Stimulated activated effector memory CD8-positive, alpha-beta T cell treated with anti-CD3 and anti-CD28 coated beads, Interleukin-12 subunit alpha, Interleukin-12 subunit beta, amount 100 ng/mL, for 72 hours (primary cell): Measurements from ENCODE around the gene DHH.
A peak's percentile ranks its signal among the peaks of the same experiment; 100 is the strongest.
"Not testable (repeated sequence)": the region's sequence is repeated elsewhere in the genome, so short reads cannot be mapped to it uniquely, and the experiment has no call there.

Experiments used
- ATAC-seq: fragments of 150-1000 bp; cut with Tn5 transposase; 2 replicates; pipeline ENCODE4 v1.10.0; 2021
- DNase-seq, 2 donors: peaks; one replicate each; pipeline ENCODE4 v3.0.0; 2021 to 2022; ENCODE audit warnings: low spot score in 2 of 2
- H3K27ac Mint-ChIP-seq: one replicate; pipeline ENCODE4 v1.8.0; 2022; ENCODE audit warnings: mild to moderate bottlenecking, mixed read lengths
- H3K36me3 Mint-ChIP-seq: one replicate; pipeline ENCODE4 v1.8.0; 2022; ENCODE audit warnings: mild to moderate bottlenecking, mixed read lengths
- H3K4me1 Mint-ChIP-seq: one replicate; pipeline ENCODE4 v1.8.0; 2022; ENCODE audit warnings: mixed read lengths
- H3K4me3 Mint-ChIP-seq: one replicate; pipeline ENCODE4 v1.8.0; 2022; ENCODE audit warnings: mild to moderate bottlenecking, mixed read lengths
- H3K9me3 Mint-ChIP-seq: one replicate; pipeline ENCODE4 v1.8.0; 2022; ENCODE audit warnings: mixed read lengths

DHH gene

DNA sequence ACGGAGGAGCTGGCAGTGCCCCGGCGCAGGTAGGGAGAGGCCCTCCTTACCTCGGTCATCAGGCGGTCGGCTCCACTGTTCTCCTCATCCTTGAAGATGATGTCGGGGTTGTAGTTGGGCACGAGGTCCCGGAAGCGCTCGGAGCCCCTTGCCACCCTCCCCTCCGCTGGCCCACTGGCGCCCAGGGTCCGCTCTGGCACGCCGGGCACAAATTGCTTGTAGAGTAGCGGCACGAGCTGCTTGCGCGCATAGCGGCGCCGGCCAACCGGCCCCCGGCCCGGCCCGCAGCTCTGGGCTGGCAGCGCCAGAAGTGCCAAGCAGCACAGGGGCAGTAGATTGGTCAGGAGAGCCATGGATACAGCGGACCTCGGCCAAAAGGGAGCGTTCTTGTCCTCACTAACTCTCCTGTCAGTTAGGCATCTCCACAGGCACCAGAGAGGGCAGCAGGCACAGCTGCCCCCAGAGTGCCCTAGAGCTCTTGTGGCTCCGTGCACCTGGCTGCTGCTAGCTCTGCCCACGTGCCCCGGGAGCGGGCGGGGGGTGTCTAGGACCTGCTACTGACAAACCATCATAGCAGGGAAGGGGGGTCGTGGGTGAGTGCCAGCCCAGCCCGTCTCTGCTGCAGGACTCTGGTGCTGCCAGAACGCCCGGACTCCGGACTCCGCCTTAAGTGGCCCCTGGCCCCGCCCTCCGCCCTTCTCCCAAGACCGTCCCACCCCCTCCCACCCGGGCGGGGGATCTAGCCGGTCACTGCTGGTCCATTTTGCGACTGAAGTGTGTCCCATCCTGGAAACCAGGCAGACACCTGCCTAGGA, at the start of gene DHH:
Gene DHH, minus strand, starts transcription at position 642 of the 815 bp plus-strand sequence. Its CDS starts 289 bp downstream, at position 353.
- Mint-ChIP-seq H3K4me3 (peak within 1 kb of the TSS; percentile 9), H3K9me3 (no peaks in the 10 kb centered on the region), H3K27ac (no peak within 1 kb of the TSS), H3K36me3 (peaks cover 26% of the 10 kb centered on the region), H3K4me1 (peaks cover 38% of the 10 kb centered on the region)
- ATAC-seq: no peak
- DNase-seq: no peak

GRCh38 chr12:49144384-49144783, 49.8 kb upstream of the DHH start:
- Mint-ChIP-seq H3K36me3 (peaks cover 6% of the 10 kb centered on the region), H3K4me1 (no peaks in the 10 kb centered on the region), H3K9me3 (no peaks in the 10 kb centered on the region), H3K4me3 (no peak overlapping the region), H3K27ac (no peak overlapping the region)
- DNase-seq (no peak), ATAC-seq (no peak)

DNA sequence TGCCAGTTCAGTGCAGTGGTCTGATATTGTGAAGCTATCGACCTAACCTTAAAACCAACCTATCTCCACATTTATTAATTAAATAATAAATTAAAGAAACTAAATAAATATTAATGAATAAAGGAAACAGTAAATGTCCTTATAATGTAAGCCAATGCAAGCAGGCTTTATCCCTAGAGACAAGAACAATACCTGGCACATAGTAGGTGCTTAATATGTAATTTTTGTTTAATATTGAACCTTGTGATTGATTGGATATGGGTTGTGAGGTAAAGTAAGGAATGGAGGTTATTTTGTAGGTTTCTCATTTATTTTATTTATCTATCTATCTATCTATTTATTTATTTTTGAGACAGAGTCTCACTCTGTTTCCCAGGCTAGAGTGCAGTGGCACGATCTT, 44.4 kb upstream of the DHH start:
- Mint-ChIP-seq H3K4me1 (no peaks in the 10 kb centered on the region), H3K36me3 (peaks cover 6% of the 10 kb centered on the region), H3K9me3 (no peaks in the 10 kb centered on the region), H3K4me3 (no peak overlapping the region), H3K27ac (no peak overlapping the region)
- DNase-seq (no peak), ATAC-seq (no peak)

DNA sequence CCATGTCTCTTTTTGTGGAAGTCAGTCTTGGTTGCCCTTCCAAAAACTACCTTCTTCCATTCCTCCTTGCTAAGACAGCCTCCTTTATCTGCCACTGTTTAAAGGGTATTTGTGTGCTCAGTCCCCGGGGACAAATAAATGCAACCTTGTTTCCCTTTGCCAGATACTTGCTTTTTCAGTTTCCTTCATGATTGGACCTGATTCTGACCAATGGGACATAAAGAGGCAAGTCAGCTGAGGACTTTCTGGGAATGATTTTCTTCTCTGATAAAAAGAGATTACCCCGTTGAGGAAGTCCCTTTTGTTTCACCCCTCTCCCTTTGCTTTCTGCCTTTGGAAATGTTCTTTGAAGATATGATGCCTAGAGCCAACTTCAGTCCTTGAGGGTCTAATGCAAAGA, 44.0 kb upstream of the DHH start:
- DNase-seq (no peak), ATAC-seq (no peak)
- no peaks in the 10 kb centered on the region for H3K9me3 Mint-ChIP-seq

GRCh38 chr12:49137476-49137875, 42.9 kb upstream of the DHH start:
- DNase-seq: no peak
- peaks cover 6% of the 10 kb centered on the region for H3K36me3 Mint-ChIP-seq
- H3K27ac Mint-ChIP-seq: no peak overlapping the region
- H3K9me3 Mint-ChIP-seq: no peaks in the 10 kb centered on the region
- no peak overlapping the region for H3K4me3 Mint-ChIP-seq
- no peaks in the 10 kb centered on the region for H3K4me1 Mint-ChIP-seq
- ATAC-seq: no peak

More for the DNA sequence above, 44.0 kb upstream of the DHH start:
- Mint-ChIP-seq H3K4me1 (no peaks in the 10 kb centered on the region), H3K27ac (no peak overlapping the region), H3K4me3 (no peak overlapping the region), H3K36me3 (peaks cover 6% of the 10 kb centered on the region)

DNA sequence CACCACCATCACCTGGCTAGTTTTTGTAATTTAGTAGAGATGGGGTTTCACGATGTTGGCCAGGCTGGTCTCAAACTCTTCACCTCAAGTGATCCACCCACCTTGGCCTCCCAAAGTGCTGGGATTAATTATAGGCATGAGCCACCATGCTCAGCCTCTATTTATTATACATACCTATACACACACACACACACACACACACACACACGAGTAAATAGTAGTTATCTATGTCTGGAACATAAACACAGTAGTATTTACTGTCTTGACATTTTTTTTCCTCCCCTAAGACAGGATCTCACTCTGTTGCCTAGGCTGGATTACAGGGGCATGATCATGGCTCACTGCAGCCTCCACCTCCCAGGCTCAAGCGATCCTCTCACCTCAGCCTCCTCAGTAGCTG, 42.4 kb upstream of the DHH start:
- not testable (repeated sequence) for H3K4me1 Mint-ChIP-seq, ATAC-seq, H3K27ac Mint-ChIP-seq, H3K36me3 Mint-ChIP-seq, DNase-seq, H3K9me3 Mint-ChIP-seq, H3K4me3 Mint-ChIP-seq

- H3K4me3 Mint-ChIP-seq: peak overlapping the region; percentile 97
- peaks cover 29% of the 10 kb centered on the region for H3K4me1 Mint-ChIP-seq
- no peak for DNase-seq
- H3K27ac Mint-ChIP-seq: no peak overlapping the region
- H3K36me3 Mint-ChIP-seq: peaks cover 39% of the 10 kb centered on the region
- no peaks in the 10 kb centered on the region for H3K9me3 Mint-ChIP-seq
- ATAC-seq: no peak
These were observed 39.0 kb upstream of the DHH start for GRCh38 chr12:49133590-49133989.

- H3K4me1 Mint-ChIP-seq: peaks cover 31% of the 10 kb centered on the region
- peaks cover 45% of the 10 kb centered on the region for H3K36me3 Mint-ChIP-seq
- ATAC-seq: no peak
- no peak for DNase-seq
- H3K27ac Mint-ChIP-seq: no peak overlapping the region
- no peaks in the 10 kb centered on the region for H3K9me3 Mint-ChIP-seq
- peak overlapping the region; percentile 97 for H3K4me3 Mint-ChIP-seq
These were observed 38.4 kb upstream of the DHH start for GRCh38 chr12:49133014-49133413.

- Mint-ChIP-seq H3K27ac (peak overlapping the region; percentile 100), H3K36me3 (peaks cover 55% of the 10 kb centered on the region), H3K9me3 (no peaks in the 10 kb centered on the region), H3K4me3 (peak overlapping the region; percentile 97), H3K4me1 (peaks cover 40% of the 10 kb centered on the region)
- no peak for ATAC-seq
- no peak for DNase-seq
These were observed 37.4 kb upstream of the DHH start for GRCh38 chr12:49131894-49132461.

DNA sequence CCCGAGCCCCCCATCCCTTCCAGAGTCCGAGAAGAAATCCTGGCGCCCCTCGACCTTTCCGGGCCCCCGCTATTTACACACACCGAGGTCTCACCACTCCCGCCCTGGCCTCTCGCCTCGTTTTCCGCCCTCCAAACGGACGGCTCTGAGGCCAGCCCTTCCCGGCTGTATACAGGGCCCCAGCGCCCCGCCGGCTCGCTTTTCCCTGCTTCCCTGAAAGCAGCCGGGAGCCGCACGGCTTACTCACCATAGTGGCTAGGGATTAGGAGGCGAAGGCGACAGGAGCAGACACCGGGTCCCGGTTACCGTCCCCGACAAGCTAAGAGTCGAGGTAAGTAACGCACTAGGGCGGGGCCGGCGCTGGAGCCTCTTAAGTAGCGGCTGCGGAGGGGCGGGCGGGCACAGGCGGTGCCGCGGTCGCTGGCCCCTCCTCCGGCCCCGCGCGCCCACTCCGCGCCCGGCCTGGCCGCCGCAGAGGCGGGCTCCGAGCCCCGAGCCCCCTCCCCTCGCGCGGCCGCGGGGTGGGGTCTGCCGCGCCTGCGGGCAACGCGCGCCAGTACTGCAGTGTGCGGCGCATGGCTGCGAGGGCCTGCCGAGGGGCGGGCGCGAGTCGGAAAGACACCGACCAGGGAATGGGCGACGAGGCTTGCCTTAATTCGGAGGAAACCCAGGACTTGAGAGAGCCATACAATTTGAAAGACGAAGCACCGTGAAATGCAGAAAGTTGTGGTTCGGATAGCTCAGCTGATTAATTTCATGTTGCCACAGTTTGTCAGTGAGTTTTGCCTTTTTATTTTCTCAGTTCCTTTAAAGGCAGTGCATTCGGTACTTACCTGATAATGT, 36.7 kb upstream of the DHH start, which contains the start of gene TUBA1B:
Gene TUBA1B, minus strand, starts transcription at position 345 of the 843 bp plus-strand sequence. Its CDS starts 95 bp downstream, at position 250.
- Mint-ChIP-seq H3K36me3 (peaks cover 59% of the 10 kb centered on the region), H3K27ac (peak within 1 kb of the TSS; percentile 100), H3K9me3 (no peaks in the 10 kb centered on the region), H3K4me1 (peaks cover 43% of the 10 kb centered on the region), H3K4me3 (peak within 1 kb of the TSS; percentile 97)
- ATAC-seq (peak; percentile 84), DNase-seq (peak; percentile 88 to 97)

DNA sequence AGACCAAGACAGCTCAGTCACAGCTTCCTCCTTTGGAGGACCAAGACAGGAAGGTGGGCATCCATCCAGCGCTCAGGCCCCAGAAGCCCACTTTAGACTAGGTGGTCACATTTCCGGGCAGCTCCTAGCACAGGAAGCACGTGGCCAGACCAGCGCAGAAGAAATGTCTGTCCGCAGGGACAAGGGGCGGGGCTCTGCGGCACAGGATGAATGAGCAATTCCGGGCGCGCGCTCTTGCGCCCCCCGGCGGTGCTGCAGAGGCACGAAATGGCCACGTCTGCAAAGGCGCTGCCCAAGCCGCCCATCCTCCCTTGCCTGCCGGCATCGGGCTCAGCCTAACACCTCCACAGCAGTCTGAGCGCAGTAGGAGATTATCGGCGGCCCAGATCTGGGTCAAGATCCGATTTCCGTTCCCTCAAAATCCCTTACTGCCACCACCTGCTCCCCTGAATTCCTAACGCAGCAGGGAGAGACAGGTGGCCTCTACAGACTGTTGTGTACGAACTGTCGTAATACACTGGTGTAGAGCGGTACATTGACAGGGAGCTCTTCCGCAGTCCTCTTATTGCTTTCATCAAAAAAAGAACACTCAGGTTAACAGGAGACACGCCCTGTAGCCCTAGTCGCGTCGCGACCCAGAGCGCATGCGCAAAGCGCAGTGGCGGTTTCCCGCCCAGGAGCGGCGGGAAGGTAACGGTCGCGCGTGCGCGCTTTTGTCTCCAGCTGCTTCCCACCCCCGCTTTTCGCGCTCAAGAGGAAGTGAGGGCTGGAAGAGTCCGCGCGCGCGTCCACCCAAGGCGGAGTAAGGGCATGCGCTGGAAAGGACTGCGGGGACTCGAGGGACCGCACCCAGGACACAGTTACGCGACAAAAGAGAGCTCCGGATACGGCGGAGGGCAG, 35.8 kb upstream of the DHH start:
- H3K4me1 Mint-ChIP-seq: peaks cover 43% of the 10 kb centered on the region
- peak; percentile 77 for ATAC-seq
- no peaks in the 10 kb centered on the region for H3K9me3 Mint-ChIP-seq

DNA sequence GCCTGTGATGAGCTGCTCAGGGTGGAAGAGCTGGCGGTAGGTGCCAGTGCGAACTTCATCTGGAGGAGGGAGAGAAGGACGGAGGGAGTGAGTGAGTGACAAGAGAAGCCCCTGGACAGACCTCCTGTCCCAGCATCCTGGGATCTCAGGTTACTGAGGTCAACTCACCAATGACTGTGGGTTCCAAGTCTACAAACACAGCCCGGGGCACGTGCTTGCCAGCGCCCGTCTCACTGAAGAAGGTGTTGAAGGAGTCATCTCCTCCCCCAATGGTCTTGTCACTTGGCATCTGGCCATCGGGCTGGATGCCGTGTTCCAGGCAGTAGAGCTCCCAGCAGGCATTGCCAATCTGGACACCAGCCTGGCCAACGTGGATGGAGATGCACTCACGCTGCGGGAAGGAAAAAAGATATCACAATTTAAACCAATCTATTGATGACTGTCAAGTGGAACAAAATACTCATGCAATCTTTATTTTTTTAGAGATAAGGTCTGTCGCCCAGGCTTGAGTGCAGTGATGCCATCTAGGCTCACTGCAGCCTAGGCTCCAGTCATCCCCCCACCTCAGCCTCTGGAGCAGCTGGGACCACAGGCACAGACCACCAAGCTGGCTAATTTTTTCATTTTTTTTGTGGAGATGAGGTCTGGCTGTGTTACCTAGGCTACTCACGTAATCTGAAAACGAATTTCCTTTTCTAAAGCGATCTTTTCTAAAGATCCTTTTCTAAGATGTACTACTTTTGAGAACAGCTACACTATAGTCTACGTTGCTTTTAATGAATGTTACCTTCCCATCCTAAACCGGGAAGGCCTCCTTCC, 34.9 kb upstream of the DHH start:
- no peak for DNase-seq
- H3K4me1 Mint-ChIP-seq: peaks cover 43% of the 10 kb centered on the region
- no peak for ATAC-seq
- H3K4me3 Mint-ChIP-seq: peak overlapping the region; percentile 97
- no peaks in the 10 kb centered on the region for H3K9me3 Mint-ChIP-seq
- peak overlapping the region; percentile 100 for H3K27ac Mint-ChIP-seq
- H3K36me3 Mint-ChIP-seq: peaks cover 63% of the 10 kb centered on the region

More for the DNA sequence above, 35.8 kb upstream of the DHH start:
- DNase-seq: peak; percentile 94 to 95
- Mint-ChIP-seq H3K36me3 (peaks cover 63% of the 10 kb centered on the region), H3K27ac (peak overlapping the region; percentile 100), H3K4me3 (peak overlapping the region; percentile 97)

GRCh38 chr12:49127971-49128370, 33.4 kb upstream of the DHH start:
- not testable (repeated sequence) for H3K9me3 Mint-ChIP-seq, DNase-seq, ATAC-seq
- Mint-ChIP-seq H3K4me1 (peaks cover 43% of the 10 kb centered on the region), H3K4me3 (peak overlapping the region; percentile 97), H3K27ac (peak overlapping the region; percentile 100), H3K36me3 (peaks cover 63% of the 10 kb centered on the region)
